HG02610 (cell line): Measurements from ENCODE around the gene TTC23.

Experiments used
- ATAC-seq: cut with Tn5 transposase; IDR thresholded peaks from one replicate; pipeline ENCODE4 v1.9.1; 2021; ENCODE audit warnings: mild to moderate bottlenecking, moderate library complexity; ENCODE audit not compliant: unreplicated experiment

Gene TTC23

GRCh38 chr15:99106417-99107220 lies 142.8 kb downstream of the TTC23 start:
- ATAC-seq, result no peak

- peak; percentile 47 for ATAC-seq
Measured at GRCh38 chr15:99105514-99106341, 143.7 kb downstream of the TTC23 start.

DNA sequence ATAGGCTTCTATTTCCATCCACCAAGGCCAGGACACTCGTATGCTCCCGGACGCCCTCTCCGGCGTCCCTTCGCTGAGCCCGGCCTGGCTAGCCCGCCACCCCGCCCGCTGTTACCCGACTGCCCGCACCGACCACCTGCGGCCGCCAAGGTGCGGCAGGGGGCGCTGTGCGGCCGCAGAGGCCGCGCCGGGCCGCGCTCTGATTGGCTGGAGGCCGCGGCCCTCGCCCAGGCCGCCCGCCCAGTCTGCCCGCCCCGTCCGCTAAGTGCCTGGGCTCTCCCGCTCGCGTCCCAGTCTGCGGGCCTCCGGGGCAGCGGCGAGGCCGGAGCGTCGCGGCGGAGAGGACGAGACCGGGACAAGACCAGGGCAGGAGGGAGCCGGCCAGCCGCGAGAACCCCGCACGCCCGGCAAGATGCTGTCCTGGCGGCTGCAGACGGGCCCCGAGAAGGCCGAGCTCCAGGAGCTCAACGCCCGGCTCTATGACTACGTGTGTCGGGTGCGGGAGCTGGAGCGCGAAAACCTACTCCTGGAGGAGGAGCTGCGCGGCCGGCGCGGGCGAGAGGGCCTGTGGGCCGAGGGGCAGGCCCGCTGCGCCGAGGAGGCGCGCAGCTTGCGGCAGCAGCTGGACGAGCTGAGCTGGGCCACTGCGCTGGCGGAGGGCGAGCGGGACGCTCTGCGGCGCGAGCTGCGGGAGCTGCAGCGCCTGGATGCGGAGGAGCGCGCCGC lies 144.4 kb downstream of the TTC23 start, which contains the start of gene SYNM:
TSS of gene SYNM (plus strand) at position 293 of the 726 bp plus-strand sequence. CDS start at position 413, 120 bp downstream.
- ATAC-seq, result peak; percentile 58

- no peak for ATAC-seq
Measured at GRCh38 chr15:99103279-99103678, 146.1 kb downstream of the TTC23 start.

- ATAC-seq, result no peak
Measured at GRCh38 chr15:99102332-99103235, 146.8 kb downstream of the TTC23 start.

GRCh38 chr15:99101501-99101900 lies 147.9 kb downstream of the TTC23 start:
- ATAC-seq, result no peak

- ATAC-seq, result no peak
Measured at GRCh38 chr15:99100245-99101173, 148.9 kb downstream of the TTC23 start.

DNA sequence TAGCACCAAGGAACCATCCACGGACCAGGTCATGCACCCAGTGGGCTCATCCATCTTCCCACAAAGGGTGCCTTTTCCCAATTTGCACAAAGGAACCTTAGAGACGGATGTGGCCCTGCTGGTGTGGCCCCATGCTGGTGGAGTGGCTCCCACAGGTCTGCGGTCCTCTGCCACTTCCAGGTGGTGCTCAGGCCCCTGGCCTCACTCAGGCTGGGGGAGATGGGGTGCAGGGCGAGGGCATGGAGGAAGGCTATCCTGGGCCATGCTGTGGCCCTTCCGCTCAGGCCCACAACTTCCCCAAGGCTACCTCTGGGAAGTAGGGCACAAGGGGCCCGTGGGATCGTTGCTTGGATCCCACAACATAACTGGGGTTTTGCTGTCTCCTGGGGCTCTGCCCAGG lies 149.7 kb downstream of the TTC23 start:
- no peak for ATAC-seq

DNA sequence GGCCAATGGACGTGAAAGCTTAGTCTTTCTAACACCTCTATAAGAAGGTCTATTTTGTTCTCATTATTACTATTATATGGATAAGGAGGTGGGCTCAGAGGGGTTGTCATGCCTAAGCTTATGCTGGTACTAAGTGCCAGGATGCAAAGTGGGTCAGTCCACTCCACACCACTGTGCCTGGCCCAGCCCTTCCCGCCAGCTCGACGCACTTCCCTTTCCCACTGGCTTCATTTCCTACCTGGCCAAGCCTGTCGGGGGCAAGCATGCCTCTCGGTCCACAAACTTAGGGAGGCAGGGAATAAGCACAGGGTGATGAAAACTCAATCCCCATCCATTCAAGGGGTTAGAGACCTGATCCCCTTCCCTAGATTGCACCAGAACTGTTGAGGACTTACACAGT lies 150.4 kb downstream of the TTC23 start:
- ATAC-seq, result no peak

GRCh38 chr15:99098426-99098825 lies 151.0 kb downstream of the TTC23 start:
- no peak for ATAC-seq

DNA sequence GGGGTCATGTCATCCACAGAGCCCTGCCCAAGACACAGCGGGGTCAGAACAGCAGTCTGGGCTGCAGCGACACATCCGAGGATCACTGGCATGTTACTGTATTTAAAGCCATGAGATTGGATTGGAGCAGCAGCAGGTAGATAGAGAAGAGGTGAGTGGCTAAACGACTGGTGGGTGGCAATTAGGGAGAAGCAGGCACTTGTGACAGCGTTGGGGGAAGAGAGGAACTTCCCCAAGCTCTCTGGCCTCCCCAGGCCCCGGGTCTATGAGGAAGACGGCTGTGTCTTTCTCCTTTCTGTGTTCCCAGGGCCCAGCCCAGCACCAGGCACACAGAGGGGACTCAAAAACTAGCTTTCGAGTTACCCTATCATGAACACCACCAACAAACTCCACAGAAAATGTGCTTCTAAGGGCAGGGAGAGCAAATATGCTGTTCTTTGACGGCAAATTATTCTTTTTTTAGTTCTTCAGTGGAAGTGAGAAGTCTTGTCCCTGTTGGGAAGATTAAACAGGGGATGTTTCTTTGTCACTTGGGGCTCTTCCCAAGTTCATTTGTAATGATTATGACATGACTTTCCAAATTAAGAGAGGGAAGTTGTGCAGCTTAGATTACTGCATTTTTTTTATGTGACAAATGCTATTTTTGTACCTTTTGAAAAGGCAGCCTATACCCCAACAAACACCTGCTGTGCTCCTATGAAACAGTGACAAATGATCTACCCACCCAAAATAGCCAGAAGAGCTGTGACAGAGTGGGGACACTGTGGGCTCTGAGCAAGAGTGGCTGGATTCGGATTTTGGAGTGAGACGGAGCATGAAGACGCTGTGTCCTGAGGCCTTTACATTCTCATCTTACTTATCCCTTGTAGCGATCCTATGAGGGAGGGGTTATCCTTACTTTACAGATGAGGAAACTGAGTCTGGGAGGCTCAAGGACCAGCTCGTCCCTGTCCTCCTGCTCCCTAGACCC lies 151.7 kb downstream of the TTC23 start:
- ATAC-seq, result no peak

DNA sequence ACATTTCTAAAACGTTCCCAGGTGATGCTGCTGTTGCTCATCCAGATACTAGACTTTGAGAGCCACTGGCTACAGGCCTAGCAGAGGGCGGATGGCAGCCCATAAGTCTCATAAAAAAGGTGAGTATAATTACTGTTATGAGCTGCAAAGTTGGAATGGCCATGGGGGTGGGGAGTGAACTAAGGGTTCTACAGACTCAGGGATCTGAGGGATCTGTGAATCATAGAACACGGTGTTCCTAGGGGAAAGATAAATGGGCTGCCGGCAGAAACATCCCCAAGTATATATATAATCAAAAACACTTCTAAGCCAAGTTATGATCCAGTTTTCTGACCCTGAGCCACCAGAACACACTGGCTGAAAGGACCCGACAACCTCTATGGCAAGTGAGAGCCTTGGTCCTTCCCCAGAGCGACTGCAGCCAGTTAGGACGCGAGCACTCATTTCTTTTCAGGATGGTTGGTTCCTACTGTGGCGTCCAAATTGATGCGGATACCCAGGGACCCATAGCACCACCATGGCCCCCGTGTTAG lies 152.4 kb downstream of the TTC23 start:
- no peak for ATAC-seq

DNA sequence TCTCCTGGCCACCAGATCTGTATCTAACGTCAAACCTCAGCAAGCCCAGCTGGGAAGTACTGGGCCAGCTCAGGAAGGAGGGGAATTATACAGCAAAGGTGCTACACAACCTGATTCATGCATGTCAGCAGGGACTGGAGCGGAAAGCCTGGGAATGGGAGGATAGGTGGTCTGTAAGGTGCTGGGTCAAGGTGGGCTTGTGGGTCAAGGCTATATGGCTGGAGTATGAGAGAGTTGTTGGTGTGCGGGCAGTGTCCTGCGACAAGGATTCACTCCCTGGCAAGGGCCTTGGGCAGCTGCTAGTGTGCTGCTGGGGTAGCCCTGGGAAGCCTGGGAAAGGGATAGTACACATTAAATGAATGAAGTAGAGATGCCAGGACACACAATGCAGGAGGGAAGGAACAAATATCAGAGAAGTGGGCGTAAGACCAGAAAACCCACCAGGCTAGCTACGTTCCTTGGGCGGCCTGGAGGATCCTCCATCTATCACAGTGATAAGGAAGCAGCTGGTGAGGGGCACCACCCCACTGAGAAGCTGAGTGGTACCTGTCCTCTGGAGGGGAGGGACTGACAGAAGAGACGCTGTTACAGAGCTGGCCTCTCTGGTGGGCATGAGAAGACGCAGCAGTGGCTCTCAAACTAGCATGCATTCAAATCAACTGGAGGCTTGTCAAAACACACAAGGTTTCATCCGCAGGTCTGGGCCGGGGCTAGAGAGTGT lies 153.0 kb downstream of the TTC23 start:
- no peak for ATAC-seq

DNA sequence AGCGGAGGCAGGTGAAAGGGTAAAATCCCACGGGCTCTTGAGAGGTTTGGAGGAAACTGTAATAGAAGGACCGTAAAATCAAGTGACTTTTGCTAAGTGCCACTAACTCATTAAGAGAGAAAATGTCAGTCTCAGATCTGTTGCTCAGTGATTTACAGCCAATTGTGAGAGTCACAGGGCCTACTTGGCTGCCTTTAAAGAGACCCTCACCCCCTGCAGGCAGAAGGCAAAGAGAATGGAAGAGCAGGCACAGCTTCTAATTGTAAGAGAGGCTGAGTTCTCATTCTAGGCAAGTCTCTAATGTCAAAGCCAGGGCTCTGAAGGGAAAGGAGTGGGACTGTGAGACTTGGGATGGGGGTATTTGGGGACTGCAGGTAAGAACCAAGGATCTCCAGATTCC lies 153.8 kb downstream of the TTC23 start:
- ATAC-seq, result no peak

DNA sequence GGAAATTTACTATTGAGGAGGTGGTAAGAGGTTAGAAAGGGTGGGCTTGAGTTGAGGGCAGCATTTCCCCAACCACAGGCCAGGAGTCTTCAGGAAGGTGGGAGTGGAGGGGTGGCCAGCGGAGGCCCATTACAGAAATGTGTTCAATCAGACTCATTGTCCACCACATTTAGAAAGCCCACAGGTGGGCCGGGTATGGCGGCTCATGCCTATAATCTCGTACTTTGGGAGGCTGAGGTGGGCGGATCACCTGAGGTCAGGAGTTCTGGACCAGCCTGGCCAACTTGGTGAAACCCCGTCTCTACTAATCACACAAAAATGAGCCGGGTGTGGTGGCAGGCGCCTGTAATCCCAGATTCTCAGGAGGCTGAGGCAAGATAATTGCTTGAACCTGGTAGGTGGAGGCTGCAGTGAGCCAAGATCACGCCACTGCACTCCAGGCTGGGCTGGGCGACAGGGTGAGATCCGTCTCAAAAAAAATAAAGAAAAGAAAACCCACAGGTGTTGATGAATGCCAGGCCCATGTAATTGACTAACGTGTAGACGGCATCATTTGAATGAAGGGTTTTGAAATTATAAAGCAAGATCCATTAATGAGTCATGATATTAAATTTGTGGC lies 156.7 kb downstream of the TTC23 start:
- ATAC-seq, result no peak

- ATAC-seq, result no peak
Measured at GRCh38 chr15:99090938-99091337, 158.4 kb downstream of the TTC23 start.
